Skeletal muscle satellite cell (primary cell): Measurements from ENCODE around the gene CHRM4. TPM values are rescaled to one million over a fixed set of nuclear protein-coding genes. Genes with fewer than 3 reads are reported as not detected.

Source experiments
- H3K27me3 ChIP-seq: 2 replicates; pipeline ENCODE4 v1.7.0; 2013; ENCODE audit warnings: low read length; ENCODE audit not compliant: control insufficient read depth, insufficient read depth
- H3K36me3 ChIP-seq: 2 replicates; pipeline ENCODE4 v1.7.0; 2013; ENCODE audit warnings: mild to moderate bottlenecking, control low read depth, low read length; ENCODE audit not compliant: insufficient read depth
- H3K4me1 ChIP-seq: 2 replicates; pipeline ENCODE4 v1.7.0; 2013; ENCODE audit warnings: low read length; ENCODE audit not compliant: control insufficient read depth, insufficient read depth
- H3K4me2 ChIP-seq: 2 replicates; pipeline ENCODE4 v1.7.0; 2013; ENCODE audit warnings: mild to moderate bottlenecking, low read length
- H3K4me3 ChIP-seq: 2 replicates; pipeline ENCODE4 v1.7.0; 2013; ENCODE audit warnings: low read length
- H3K9ac ChIP-seq: 2 replicates; pipeline ENCODE4 v1.7.0; 2013; ENCODE audit warnings: mild to moderate bottlenecking, low read depth, low read length, moderate library complexity
- H3K9me3 ChIP-seq: replicated peaks from 2 replicates; pipeline ENCODE4 v1.7.0; 2013; ENCODE audit warnings: mild to moderate bottlenecking, control low read depth, low read length
- total RNA-seq: library from RNA; depleted of rRNA; stranded (reverse); fragments of >200 nt; gene quantifications from 2 replicates; pipeline ENCODE4 v1.2.3, GENCODE V29; 2012; rRNA removed

CHRM4 gene
- total RNA-seq, result not detected in 2 replicates

- Histone ChIP-seq H3K4me3 (peak within 1 kb of the TSS; percentile 70), H3K4me2 (peak within 1 kb of the TSS; percentile 99), H3K36me3 (peaks cover 8% of the 10 kb centered on the region), H3K9me3 (no peaks in the 10 kb centered on the region), H3K9ac (no peak within 1 kb of the TSS), H3K4me1 (peaks cover 24% of the 10 kb centered on the region), H3K27me3 (peaks cover 35% of the 10 kb centered on the region)
Observed at GRCh38 chr11:46391578-46392420, at the start of gene CHRM4. TSS of gene CHRM4 (minus strand) at chr11:46391776. CDS start at chr11:46386557, 5,219 bp downstream.

DNA sequence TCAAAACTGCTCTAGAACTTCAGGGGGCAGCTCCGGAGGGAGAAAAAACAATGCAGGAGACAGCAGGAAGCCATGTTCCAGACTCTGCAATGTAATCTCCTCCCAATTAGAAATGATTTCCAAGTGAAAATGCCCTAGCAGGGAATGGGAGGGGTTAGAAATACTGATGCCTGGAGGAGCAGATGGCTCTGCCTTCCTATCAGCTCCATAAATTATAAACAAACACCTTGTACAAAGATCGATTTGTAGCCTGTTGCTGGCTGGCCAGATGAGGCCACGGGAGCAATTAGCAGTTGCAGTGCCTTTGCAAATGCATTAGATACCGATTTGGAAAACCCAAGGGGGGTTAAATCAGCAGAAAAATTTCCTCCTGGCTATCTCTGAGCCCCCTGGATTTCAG lies 46.6 kb upstream of the CHRM4 start:
- Histone ChIP-seq H3K9me3 (no peaks in the 10 kb centered on the region), H3K4me1 (no peaks in the 10 kb centered on the region), H3K27me3 (no peaks in the 10 kb centered on the region), H3K36me3 (peaks cover 8% of the 10 kb centered on the region), H3K4me3 (no peak overlapping the region), H3K9ac (no peak overlapping the region), H3K4me2 (no peak overlapping the region)

DNA sequence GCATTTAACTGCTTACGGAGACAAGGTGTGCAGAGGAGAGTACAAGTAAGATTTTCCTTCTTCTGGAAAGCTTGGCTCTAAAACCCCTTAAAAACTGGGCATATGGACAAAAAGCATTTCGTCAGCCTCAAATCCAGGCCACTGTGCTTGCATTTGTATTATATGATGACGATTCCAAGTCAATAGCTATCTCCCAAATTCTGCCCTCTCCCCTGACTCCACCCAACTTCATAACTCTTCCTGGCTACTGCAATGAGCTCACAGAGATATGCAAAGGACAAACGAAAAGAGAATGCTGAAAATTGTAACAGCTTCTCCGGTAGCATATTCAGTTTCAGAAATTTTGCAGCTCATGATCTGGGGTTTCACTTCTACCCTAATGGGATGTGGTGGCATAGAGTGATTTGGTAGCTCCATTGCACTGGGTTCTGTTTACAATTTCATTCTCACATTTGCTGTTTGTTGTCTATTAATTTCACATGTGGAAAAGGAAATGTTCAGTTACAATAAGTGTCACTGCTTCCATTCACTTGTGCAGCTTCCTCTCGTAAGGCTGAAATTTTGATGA lies 45.6 kb upstream of the CHRM4 start:
- no peaks in the 10 kb centered on the region for H3K27me3 ChIP-seq
- H3K9me3 ChIP-seq, result no peaks in the 10 kb centered on the region
- no peak overlapping the region for H3K9ac ChIP-seq
- no peak overlapping the region for H3K4me2 ChIP-seq
- no peak overlapping the region for H3K4me3 ChIP-seq
- no peaks in the 10 kb centered on the region for H3K4me1 ChIP-seq
- peaks cover 4% of the 10 kb centered on the region for H3K36me3 ChIP-seq

DNA sequence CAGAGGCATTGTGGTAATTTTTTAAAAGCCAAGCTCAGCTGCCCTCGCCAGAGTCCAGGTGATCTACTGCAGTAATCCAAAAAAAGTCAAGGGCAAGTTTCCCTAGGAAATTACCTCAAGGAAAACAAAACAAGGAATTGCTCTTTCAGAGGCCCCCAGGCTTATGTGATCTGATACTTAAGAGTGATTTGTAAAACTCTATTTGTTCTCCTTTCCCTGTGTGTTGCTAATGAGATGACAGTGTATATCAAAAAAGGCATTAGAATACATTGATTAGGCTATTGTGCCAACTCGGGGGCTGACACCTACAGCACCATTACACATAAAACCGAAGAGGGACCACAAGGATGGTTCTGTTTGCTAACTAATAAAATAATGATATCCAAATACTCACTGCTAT lies 44.5 kb upstream of the CHRM4 start:
- Histone ChIP-seq H3K9me3 (no peaks in the 10 kb centered on the region), H3K4me2 (no peak overlapping the region), H3K27me3 (no peaks in the 10 kb centered on the region), H3K4me3 (no peak overlapping the region), H3K9ac (no peak overlapping the region), H3K4me1 (no peaks in the 10 kb centered on the region), H3K36me3 (peaks cover 8% of the 10 kb centered on the region)

DNA sequence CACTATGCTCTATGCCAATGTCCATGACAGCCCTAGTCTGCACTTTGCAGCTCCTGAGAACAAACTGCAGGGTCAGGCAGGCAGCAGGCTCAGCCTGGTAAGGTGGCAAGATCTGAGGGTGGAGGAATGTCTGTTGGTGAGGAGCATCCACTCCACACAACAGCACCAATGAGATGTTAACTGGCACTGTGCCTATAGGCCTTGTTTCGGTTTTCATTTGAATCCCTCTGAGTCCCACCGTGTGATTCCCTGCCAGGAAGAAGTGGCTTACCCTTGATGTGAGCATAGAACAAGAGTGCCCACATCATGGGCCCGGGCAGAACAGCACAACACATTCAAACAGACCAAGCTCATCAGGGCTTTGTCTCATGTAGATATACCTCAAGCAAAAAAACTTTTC lies 44.1 kb upstream of the CHRM4 start:
- Histone ChIP-seq H3K9me3 (no peaks in the 10 kb centered on the region), H3K4me1 (no peaks in the 10 kb centered on the region), H3K4me2 (no peak overlapping the region), H3K36me3 (peaks cover 12% of the 10 kb centered on the region), H3K4me3 (no peak overlapping the region), H3K9ac (no peak overlapping the region), H3K27me3 (no peaks in the 10 kb centered on the region)

DNA sequence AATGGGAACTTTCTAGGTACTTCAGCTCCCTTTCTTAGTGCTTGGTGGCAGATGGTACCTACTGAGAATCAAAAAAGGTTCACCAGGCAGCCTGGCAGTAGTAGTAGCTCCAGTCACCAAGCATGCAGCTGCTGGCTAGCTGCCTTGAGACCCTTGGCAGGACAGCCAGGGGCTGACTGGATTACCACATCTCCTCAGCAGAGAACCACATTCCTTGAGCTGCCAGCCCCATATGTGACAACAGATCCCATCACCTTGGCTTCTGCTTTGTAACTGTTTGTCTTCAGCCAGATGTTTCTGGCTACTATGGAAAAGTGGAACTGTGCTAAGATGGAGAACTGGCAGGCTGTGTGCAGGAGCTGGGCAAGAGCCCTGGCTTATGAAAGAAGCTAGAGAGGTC lies 39.6 kb upstream of the CHRM4 start:
- Histone ChIP-seq H3K9me3 (no peaks in the 10 kb centered on the region), H3K4me2 (no peak overlapping the region), H3K27me3 (no peaks in the 10 kb centered on the region), H3K36me3 (peaks cover 23% of the 10 kb centered on the region), H3K9ac (no peak overlapping the region), H3K4me1 (no peaks in the 10 kb centered on the region), H3K4me3 (no peak overlapping the region)

DNA sequence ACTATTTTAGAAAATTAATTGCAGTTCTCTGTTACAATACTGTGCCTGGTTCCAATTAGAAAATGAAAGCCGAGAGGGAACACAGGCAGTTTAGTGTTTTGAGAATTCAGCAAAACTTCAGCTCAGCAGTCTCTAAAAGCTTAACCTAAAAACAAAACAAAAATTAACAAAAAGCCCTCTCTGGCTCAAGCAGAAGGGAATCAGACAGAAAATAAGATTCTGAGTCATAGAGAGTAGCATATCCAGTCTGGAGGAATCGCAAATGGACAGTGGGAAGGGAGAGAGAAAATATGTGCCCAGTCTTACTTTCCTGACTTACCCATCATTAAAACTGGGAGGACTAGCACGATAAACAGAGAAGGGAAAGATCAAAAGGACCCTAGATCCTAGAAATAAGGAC lies 38.1 kb upstream of the CHRM4 start:
- Histone ChIP-seq H3K4me3 (no peak overlapping the region), H3K4me2 (no peak overlapping the region), H3K9ac (no peak overlapping the region), H3K27me3 (no peaks in the 10 kb centered on the region), H3K4me1 (no peaks in the 10 kb centered on the region), H3K36me3 (peaks cover 23% of the 10 kb centered on the region), H3K9me3 (no peaks in the 10 kb centered on the region)

- Histone ChIP-seq H3K9ac (no peak overlapping the region), H3K4me1 (no peaks in the 10 kb centered on the region), H3K4me2 (no peak overlapping the region), H3K4me3 (no peak overlapping the region), H3K36me3 (peaks cover 25% of the 10 kb centered on the region), H3K27me3 (no peaks in the 10 kb centered on the region), H3K9me3 (no peaks in the 10 kb centered on the region)
Observed at GRCh38 chr11:46427364-46427763, 35.8 kb upstream of the CHRM4 start.

- H3K9me3 ChIP-seq, result no peaks in the 10 kb centered on the region
- peaks cover 28% of the 10 kb centered on the region for H3K36me3 ChIP-seq
- no peak overlapping the region for H3K4me2 ChIP-seq
Observed at GRCh38 chr11:46426233-46426991, 34.8 kb upstream of the CHRM4 start.

DNA sequence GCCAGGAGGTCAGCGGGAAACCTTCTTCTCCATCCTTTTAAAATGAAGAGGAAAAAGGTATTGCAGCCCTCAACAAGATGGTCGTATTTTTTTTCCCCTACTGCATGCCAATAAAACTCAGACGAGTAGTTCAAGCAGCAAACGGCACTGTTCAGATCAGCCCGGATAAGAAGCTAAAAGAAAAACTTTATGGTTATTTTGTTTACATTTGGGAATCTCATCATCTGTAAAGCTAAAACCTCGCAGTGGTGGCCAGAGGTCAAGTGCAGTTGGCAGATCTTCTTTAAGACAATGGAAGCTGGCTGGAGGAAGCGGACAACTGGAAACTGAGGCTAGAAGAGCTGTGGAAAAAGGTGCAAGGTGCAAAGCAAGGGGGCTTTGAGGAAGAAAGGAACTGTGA lies 31.0 kb upstream of the CHRM4 start:
- Histone ChIP-seq H3K4me2 (no peak overlapping the region), H3K36me3 (peaks cover 12% of the 10 kb centered on the region), H3K9ac (no peak overlapping the region), H3K9me3 (no peaks in the 10 kb centered on the region), H3K4me3 (no peak overlapping the region), H3K4me1 (no peaks in the 10 kb centered on the region), H3K27me3 (no peaks in the 10 kb centered on the region)

More at GRCh38 chr11:46426233-46426991, 34.8 kb upstream of the CHRM4 start:
- no peaks in the 10 kb centered on the region for H3K27me3 ChIP-seq
- no peak overlapping the region for H3K9ac ChIP-seq
- H3K4me3 ChIP-seq, result no peak overlapping the region
- H3K4me1 ChIP-seq, result no peaks in the 10 kb centered on the region

DNA sequence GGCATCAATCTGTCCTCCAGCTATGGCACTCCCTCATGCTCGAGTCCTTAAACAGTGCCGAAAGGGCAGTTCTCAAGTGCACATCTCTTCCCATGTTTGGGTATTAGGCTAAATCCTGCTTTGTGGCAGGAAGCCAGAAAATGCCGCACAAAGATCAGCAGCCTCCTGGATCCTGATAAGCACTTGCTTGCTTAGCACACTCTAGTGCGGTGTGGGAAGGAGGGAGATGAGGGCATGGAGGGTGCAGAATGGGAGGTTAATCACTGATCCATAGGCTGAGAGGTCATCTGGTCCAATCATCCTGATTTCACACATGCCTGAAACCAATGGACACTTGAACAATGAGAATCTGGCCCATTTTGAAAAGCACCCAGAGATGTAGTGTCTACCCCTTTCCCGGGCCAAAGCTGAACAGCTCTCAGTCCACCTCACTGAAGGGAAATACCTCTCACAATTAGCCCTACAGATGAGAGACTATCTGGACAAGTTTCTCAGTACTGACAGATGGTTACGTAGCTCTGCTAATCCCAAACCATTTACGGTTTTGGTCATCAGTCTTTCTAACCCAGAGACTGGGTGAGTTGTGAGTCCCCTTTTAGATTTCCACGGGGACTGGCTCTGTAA lies 29.8 kb upstream of the CHRM4 start:
- H3K36me3 ChIP-seq, result peaks cover 12% of the 10 kb centered on the region
- no peaks in the 10 kb centered on the region for H3K4me1 ChIP-seq
- no peak overlapping the region for H3K4me2 ChIP-seq
- H3K9ac ChIP-seq, result no peak overlapping the region
- H3K27me3 ChIP-seq, result no peaks in the 10 kb centered on the region
- H3K4me3 ChIP-seq, result no peak overlapping the region
- no peaks in the 10 kb centered on the region for H3K9me3 ChIP-seq
